D721Med (cell line): ENCODE data around the gene NISCH.

ENCODE experiments used
- DNase-seq: peaks from one replicate; pipeline ENCODE4 v3.0.0; 2011; ENCODE audit warnings: low spot score; ENCODE audit not compliant: insufficient read length
- FAIRE-seq: peaks from 2 replicates; lab custom pipeline; 2011; peaks lifted over from hg19 to GRCh38; lab: Jason Lieb, UNC
- TF ChIP-seq, protein P1 (sequence below): IDR thresholded peaks from 2 replicates; pipeline ENCODE4 v1.5.1; 2012; ENCODE audit warnings: mild to moderate bottlenecking, control low read depth; ENCODE audit not compliant: insufficient read depth; ENCODE audit errors: missing control alignments

The NISCH gene

GRCh38 chr3:52494445-52494844 lies 39.0 kb downstream of the NISCH start:
- no peak for FAIRE-seq
- TF ChIP-seq, protein P1, sequence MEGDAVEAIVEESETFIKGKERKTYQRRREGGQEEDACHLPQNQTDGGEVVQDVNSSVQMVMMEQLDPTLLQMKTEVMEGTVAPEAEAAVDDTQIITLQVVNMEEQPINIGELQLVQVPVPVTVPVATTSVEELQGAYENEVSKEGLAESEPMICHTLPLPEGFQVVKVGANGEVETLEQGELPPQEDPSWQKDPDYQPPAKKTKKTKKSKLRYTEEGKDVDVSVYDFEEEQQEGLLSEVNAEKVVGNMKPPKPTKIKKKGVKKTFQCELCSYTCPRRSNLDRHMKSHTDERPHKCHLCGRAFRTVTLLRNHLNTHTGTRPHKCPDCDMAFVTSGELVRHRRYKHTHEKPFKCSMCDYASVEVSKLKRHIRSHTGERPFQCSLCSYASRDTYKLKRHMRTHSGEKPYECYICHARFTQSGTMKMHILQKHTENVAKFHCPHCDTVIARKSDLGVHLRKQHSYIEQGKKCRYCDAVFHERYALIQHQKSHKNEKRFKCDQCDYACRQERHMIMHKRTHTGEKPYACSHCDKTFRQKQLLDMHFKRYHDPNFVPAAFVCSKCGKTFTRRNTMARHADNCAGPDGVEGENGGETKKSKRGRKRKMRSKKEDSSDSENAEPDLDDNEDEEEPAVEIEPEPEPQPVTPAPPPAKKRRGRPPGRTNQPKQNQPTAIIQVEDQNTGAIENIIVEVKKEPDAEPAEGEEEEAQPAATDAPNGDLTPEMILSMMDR = no peak
- DNase-seq = no peak

GRCh38 chr3:52494886-52495495 lies 39.6 kb downstream of the NISCH start, which contains the start of gene STAB1:
Gene STAB1 (plus strand): TSS chr3:52495338. CDS start chr3:52495414, 76 bp downstream.
- TF ChIP-seq, protein P1 = no peak
- DNase-seq = no peak
- no peak for FAIRE-seq

- TF ChIP-seq, protein P1 = no peak
- FAIRE-seq = no peak
- no peak for DNase-seq
These were observed 40.6 kb downstream of the NISCH start for GRCh38 chr3:52495777-52496602.

DNA sequence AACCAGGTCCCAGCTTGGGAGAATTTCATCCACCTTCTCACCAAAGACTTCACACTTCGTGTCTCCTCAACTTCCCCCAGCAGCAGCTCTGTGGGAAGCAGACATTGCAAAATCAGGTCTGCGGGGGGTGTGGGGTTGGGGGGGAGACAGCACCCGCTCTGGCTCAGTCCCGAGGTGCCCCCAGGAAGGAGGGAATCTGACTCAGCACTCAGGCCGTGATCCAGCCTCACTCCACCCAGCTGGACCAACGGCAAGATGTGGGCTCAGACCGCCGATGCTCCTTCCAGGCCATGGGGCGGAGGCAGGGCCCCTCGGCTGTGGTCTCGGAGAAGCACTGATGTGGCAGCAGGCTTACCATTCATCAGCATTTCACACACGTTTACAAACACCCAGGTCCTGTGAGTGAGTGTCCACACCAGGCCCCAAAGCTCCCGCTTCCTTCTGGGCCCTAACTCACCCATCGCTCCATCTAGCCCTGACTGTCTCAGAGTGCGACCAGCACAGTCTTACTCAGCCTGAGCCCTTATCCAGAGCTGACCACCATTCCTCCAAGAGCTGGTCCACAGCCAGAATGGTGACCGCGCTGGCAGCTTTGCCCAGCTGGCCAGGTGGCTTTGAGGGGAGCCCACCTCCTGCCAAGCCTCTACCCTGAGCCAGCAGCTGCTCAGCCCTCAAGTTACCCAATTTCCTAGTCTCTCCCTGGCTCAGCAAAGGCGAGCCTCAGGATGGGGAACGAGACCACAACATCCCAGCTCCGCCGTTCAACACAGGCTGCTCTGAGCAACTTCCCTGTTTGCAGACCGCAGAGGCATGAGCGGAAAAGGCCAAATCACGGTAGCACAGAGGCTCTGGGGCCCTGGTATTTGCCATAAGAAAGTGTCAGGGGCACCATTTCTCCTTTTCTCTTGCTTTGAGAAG lies 43.0 kb downstream of the NISCH start:
- TF ChIP-seq, protein P1 = no peak
- FAIRE-seq (no peak), DNase-seq (no peak)

- no peak for DNase-seq
- TF ChIP-seq, protein P1 = no peak
- no peak for FAIRE-seq
These were observed 45.6 kb downstream of the NISCH start for GRCh38 chr3:52501046-52501445.

DNA sequence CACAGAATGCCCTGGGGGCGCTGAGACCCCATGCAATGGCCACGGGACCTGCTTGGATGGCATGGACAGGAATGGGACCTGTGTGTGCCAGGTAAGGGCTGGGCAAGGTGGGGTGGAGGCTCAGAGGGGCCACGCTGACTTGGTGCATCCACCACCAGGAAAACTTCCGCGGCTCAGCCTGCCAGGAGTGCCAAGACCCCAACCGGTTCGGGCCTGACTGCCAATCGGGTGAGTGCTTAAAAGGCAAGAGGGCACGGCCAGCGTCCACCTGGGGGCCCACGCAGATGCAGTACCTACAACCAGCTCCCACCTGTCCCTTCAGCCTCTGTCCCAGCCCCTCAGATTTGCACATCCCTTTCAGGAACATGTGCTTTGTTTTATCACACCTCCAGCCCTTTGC lies 46.6 kb downstream of the NISCH start:
- FAIRE-seq (no peak), DNase-seq (no peak)

More for the DNA sequence above, 46.6 kb downstream of the NISCH start:
- TF ChIP-seq, protein P1 = no peak
